ENCODE data around the gene SPTBN1. TPM values are rescaled to one million over a fixed set of nuclear protein-coding genes. Genes with fewer than 3 reads are reported as not detected.
A peak's percentile ranks its signal among the peaks of the same experiment; 100 is the strongest.

The SPTBN1 gene
- total and polyA plus RNA-seq, 9 of the 15 experiments (the other 6 are each of a cell fraction or from before 2014, with no cell fraction given): 8.9 to 66.8 (median 31.4) TPM

- TF ChIP-seq RREB1 (CRISPR knock-in tag; IDR thresholded peaks at IDR 0.05) (no peak), KLF16 (IDR thresholded peaks at IDR 0.05) (0 out of 2 replicates have a peak, but pooled peaks have one; percentile 40), ZNF586 (CRISPR knock-in tag; conservative IDR thresholded peaks at IDR 0.05) (no peak), POLR2B (IDR thresholded peaks at IDR 0.05; ENCODE audit: low read depth, partially characterized antibody) (no peak), TARDBP (IDR thresholded peaks at IDR 0.05) (no peak), BDP1 (IDR thresholded peaks at IDR 0.05; ENCODE audit: insufficient read depth, insufficient read length) (no peak)
- TF ChIP-seq, protein P1, sequence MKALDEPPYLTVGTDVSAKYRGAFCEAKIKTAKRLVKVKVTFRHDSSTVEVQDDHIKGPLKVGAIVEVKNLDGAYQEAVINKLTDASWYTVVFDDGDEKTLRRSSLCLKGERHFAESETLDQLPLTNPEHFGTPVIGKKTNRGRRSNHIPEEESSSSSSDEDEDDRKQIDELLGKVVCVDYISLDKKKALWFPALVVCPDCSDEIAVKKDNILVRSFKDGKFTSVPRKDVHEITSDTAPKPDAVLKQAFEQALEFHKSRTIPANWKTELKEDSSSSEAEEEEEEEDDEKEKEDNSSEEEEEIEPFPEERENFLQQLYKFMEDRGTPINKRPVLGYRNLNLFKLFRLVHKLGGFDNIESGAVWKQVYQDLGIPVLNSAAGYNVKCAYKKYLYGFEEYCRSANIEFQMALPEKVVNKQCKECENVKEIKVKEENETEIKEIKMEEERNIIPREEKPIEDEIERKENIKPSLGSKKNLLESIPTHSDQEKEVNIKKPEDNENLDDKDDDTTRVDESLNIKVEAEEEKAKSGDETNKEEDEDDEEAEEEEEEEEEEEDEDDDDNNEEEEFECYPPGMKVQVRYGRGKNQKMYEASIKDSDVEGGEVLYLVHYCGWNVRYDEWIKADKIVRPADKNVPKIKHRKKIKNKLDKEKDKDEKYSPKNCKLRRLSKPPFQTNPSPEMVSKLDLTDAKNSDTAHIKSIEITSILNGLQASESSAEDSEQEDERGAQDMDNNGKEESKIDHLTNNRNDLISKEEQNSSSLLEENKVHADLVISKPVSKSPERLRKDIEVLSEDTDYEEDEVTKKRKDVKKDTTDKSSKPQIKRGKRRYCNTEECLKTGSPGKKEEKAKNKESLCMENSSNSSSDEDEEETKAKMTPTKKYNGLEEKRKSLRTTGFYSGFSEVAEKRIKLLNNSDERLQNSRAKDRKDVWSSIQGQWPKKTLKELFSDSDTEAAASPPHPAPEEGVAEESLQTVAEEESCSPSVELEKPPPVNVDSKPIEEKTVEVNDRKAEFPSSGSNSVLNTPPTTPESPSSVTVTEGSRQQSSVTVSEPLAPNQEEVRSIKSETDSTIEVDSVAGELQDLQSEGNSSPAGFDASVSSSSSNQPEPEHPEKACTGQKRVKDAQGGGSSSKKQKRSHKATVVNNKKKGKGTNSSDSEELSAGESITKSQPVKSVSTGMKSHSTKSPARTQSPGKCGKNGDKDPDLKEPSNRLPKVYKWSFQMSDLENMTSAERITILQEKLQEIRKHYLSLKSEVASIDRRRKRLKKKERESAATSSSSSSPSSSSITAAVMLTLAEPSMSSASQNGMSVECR (CRISPR knock-in tag; IDR thresholded peaks at IDR 0.05): no peak
- TF ChIP-seq, protein P2, sequence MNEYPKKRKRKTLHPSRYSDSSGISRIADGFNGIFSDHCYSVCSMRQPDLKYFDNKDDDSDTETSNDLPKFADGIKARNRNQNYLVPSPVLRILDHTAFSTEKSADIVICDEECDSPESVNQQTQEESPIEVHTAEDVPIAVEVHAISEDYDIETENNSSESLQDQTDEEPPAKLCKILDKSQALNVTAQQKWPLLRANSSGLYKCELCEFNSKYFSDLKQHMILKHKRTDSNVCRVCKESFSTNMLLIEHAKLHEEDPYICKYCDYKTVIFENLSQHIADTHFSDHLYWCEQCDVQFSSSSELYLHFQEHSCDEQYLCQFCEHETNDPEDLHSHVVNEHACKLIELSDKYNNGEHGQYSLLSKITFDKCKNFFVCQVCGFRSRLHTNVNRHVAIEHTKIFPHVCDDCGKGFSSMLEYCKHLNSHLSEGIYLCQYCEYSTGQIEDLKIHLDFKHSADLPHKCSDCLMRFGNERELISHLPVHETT (CRISPR knock-in tag; conservative IDR thresholded peaks at IDR 0.05 in 1 of 2, IDR thresholded peaks at IDR 0.05 in 1 of 2): 0 out of 4 replicates have a peak, but pooled peaks of 1 of the 2 experiments have one; percentile 48
Observed at GRCh38 chr2:54570925-54571694, 115.0 kb downstream of the SPTBN1 start (continued).

Measured in K562 (cell line).